Measurements from ENCODE around the gene MZT2A.
"Not testable (repeated sequence)": the region's sequence is repeated elsewhere in the genome, so short reads cannot be mapped to it uniquely, and the experiment has no call there.

The MZT2A gene

DNA sequence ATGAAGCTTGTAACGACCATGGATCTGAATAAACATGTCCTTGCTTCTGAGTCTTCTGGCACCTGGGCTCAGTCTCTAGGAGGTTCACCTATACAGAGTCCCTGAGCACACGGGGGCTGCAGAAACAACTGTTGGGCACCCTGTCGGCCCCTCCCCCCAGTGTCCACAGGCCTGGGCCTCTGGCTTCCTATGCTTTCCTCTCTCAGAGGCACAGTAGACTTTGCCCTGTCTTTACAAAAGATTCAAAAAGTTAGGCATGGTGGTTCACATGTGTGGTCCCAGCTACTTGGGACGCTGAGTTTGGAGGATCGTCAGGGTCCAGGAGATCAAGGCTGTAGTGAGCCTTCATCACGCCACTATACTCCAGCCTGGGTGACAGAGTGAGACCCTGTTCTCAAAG, 29.3 kb upstream of the MZT2A start:
- DNase-seq (ENCODE audit: low spot score) = not testable (repeated sequence)
- peak; percentile 37 for FAIRE-seq

DNA sequence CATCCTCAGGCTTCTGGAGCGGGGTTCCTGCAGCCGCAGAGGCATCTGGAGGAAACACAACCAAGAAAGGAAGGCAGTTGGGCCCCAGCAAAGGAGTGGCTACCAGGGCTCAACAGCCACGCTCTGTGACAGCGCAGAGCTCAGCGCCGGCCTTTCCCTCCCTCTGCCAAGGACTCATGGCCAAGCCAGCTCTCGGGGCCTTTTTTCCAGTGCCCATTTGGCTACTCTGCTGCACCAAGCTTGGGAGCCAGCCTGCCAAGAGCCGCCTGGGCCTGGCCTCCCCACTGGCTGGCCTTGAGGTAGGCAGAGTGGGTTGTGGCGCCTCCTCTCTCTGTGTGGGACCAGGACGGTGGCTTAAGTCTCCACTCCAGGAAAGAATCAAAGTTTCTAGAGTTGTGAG, 28.3 kb upstream of the MZT2A start:
- DNase-seq (ENCODE audit: low spot score) = no peak
- no peak for FAIRE-seq

DNA sequence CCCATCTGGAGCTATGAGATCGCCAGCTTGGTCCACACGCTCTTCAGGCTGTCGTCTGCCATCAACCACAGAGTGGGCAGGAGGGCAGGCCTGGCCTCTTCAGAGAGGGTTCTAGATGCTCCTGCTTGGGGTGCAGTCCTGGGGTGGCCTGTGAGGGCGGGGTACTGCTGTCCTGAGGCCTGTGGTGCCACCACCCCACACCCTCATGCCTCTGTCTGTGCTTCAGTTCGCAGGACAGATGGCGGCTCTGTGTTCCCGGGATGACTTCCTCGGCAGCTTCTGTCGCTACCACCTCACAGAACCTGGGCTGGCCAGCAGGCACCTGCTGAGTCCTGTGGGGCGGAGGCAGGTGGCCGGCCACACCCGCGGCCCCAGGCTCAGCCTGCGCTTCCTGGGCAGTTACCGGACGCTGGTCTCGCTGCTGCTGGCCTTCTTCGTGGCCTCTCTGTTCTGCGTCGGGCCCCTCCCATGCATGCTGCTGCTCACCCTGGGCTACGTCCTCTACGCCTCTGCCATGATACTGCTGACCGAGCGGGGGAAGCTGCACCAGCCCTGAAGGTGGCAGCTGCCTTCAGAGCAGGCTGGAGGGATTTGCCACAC, 27.8 kb upstream of the MZT2A start:
- peak; percentile 20 for FAIRE-seq
- not testable (repeated sequence) for DNase-seq (ENCODE audit: low spot score)

DNA sequence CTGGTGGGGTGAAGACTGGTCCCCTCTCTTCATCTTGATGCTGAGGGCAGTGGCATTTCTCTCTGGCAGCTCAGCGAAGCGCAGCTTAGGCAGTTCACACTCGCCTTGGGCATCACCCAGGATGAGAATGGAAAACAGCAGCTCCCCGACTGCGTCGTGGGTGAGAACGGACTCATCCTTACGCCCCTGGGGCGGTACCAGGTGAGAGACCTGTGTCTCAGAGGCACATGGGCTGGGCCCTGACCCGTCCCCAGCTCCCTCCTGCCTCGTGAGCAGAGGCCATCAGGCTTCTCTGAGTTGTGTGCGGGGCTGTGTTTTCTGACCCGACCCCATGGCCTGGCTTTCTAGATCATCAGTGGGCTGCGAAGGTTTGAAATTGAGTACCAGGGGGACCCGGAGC, 27.3 kb upstream of the MZT2A start:
- FAIRE-seq = no peak
- DNase-seq (ENCODE audit: low spot score) = no peak

DNA sequence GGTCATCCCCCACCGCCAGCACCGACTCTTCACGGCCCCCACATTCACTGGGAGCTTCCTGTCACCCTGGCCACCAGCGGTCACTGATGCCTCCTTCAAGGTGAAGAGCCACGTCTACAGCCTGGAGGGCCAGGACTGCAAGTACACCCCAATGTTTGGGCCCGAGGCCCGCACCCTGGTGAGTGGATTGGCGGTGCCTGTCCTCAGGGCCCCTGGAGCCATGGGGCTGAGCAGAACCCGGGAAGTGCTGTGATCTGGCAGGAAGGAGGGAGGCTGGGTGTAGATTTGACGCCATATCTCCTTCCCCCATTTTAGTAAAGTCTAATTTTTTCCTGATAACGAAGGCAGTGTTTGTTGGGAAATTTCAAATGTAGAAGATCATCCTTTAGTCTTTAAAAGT, 26.3 kb upstream of the MZT2A start:
- not testable (repeated sequence) for DNase-seq (ENCODE audit: low spot score); FAIRE-seq

DNA sequence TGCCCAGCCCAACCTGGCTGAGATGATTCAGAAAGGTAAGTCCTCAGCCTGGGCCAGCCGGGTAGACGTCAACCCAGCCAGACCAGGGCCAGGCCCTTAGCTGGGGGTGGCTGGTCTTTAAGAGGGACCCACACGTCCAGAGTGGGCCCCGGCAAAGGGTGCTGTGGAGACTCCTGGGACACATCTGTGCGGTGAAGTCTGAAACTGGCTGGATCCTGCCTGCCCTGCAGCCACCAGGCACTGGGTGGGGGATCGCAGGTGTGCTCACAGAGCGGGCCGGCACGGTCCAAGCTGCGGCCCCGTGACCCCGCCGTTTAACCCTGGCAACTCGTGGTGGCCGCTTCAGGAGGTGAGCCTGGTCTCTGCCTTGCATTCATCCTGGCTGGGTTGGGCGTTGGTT, 25.7 kb upstream of the MZT2A start:
- not testable (repeated sequence) for DNase-seq (ENCODE audit: low spot score); FAIRE-seq

DNA sequence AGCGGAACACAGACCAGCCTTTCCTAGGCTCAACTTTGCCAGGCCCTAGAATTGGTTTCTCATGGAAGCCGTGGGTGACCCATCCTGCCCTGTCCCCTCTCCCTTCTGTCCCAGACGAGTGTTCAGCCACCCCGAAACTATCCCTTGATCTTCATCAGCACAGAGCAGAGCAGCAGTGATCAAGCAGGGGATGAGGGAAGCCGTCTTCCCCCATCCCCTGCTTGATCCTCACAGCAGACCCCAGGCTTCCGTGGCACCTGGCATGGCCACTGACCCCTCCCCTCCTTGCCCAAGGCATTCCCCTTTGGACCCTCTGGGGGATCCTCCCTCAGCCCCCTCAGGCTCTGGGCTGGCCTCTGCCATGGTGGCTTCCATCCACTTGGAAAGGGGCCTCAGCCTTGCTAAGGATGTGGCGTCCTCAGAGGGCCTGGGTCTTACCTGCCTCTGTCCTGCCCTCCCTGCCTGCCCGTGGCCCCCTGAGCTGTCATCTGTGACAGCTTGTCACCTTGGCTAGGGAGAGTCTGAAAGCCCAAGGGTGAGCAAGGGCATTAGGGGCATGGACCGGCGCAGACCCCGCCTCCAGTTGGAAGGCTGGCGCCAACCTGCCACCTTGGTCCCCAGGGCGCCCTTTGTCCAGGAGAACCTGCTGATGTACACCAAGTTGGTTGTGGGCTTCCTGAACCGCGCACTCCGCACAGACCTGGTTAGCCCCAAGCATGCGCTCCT, 25.1 kb upstream of the MZT2A start:
- no peak for FAIRE-seq
- no peak for DNase-seq (ENCODE audit: low spot score)

DNA sequence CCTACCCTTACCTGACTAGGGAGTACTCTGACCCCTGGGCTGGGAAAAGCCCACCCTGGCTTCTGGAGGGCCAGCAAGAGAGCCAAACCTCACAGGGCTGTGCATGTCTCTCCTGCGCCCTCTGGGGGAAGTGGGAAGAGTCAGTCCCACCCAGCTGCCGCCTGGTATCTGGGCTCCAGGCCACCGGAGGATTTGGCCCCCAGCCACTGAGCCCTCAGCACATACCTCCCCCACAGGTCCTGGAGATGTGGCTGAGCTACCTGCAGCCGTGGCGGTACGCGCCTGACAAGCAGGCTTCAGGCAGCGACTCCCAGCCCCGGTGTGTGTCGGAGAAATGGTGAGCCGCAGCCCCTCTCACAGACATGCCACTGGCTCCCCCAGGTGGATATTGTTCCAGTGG, 24.4 kb upstream of the MZT2A start:
- peak; percentile 55 for FAIRE-seq
- DNase-seq (ENCODE audit: low spot score) = not testable (repeated sequence)

DNA sequence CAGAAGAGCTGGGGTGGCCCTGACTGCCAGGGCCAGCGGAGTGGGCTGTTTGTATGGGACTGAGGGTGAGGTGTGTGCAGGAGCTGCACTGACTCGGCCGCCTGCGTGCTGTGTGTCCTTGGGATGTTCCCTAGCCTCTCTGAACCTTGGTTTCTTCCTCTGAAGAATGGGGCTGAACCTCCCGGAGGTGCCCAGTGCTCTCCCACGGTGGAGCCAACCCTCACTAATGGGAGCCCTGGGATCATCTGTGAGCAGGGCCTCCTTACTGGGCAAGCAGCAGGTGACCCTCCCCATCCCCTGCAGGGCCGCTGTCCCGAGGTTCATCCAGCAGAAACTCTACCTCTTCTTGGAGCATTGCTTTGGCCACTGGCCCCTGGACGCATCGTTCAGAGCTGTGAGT, 23.8 kb upstream of the MZT2A start:
- DNase-seq (ENCODE audit: low spot score) (no peak), FAIRE-seq (no peak)

DNA sequence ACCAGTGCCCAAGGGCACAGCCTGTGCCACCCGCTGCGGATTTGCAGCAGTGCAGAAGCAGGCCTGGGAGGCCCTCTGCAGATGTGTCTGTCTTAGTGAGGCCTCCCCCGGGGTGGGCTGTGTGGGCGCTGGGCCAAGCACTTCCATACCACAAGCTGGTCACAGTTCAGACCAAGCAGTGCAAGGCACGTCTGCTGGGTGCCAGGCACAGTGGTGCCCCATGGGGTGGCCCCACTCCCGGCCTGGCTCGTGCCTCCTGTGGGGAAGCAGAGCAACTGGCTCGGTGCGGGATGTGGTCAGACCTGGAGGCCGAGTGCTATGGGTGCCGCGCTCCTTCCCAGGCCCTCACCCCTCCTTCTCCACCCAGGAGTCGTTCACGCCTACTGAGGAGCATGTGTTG, 23.0 kb upstream of the MZT2A start:
- DNase-seq (ENCODE audit: low spot score); FAIRE-seq: not testable (repeated sequence)

DNA sequence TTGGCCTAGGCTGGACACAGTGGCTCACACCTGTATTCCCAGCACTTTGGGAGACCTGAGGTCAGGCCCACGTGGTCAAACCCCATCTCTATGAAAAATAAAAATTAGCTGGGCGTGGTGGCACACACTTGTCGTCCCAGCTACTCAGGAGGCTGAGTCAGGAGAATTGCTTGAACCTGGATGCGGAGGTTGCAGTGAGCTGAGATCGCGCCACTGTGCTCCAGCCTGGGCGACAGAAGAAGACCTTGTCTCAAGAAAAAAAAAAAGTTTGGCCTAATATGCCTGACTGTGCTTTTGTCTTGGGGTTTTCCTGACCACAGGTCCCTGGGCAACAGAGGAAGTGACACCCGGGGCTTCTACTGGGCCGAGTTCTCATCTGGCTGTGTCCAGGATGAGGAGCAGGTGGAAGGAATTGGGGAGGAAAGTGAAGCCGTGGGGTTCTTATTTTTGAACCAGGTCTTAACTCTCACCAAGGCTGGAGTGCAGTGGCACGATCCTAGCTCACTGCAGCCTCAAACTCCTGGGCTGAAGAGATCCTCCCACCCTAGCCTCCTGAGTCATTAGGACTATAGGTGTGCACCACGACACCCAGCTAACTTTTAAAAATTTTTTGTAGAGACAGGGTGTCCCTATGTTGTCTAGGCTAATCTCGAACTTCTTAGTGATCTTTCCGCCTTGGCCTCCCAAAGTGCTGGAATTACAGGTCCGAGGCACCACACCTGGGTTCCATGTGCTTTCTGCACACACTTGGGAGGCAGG, 22.4 kb upstream of the MZT2A start:
- FAIRE-seq; DNase-seq (ENCODE audit: low spot score): not testable (repeated sequence)

DNA sequence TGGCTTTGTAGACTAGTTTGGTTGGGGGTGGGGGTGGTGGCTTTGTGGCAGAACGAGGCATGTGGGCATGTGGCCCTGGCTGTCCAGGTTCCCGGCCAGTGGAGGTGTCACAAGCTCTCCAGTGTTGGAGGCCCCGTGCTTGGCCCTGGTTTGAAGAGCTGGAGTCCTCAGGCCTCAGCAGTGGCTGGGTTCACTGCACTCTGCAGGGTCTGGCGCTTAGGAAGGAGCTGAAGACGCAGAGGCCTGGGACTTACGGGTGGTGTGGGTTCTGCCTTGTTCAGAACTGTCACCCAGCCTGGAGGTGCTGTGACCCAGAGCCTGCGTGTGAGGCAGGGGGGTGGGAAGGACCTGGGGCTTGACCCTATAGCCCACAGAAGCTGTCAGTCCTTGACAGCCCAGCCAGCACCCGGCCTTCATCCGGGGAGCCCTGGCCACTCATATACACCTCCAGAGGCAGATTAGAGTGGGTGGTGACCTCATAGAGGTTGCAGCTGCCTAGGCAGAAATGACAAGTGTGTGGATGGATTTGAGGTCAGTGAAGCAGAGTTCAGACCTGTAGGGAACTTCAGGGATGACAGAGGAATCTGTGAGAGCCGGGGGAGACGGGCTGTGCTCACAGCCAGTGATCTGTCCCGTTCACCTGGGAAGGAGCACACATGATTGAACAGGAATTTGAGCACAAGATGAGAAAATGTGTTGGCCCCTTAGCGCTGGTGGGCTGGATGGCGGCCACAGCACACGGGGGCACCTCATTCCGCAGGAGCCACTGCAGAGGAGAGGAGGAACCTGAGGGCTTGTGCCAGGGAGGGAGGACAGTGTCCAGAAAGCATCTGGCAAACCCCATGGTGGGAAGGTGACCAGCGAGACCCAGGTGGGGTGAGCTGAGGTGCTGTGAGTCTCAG, 20.0 kb upstream of the MZT2A start:
- FAIRE-seq = peak; percentile 66
- not testable (repeated sequence) for DNase-seq (ENCODE audit: low spot score)

DNA sequence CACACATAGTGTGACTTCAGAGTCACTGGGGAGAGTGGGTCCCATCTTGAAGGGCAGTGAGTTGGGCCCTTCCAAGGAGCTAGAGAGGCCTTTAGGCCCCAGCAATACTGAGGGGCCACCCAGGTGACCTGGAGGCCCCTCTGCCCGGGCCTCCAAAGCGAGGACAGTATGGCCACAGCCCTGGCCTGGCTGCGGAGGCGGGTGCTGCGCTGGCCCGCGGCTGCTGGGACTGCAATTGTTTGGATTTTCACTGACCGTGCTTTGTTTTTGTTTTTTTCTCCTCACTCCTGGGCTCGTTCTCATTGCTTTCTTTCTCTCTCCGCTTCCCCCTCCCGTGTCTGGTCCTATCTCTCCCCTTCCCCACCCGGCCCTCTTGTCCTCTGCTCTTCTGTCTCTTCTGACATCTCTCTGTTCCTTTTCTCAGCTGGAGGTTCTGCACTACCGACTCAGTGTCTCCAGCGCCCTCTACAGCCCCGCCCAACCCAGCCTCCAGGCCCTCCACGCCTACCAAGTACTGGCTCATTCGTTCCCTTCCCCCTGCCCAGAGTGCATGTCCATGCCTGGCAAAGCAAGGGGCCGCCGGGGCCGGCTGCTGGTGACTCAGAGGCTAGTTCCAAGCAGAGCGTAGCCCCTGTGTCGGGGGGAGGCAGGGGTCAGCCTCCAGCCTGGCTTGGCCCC, 19.2 kb upstream of the MZT2A start:
- not testable (repeated sequence) for DNase-seq (ENCODE audit: low spot score); FAIRE-seq

DNA sequence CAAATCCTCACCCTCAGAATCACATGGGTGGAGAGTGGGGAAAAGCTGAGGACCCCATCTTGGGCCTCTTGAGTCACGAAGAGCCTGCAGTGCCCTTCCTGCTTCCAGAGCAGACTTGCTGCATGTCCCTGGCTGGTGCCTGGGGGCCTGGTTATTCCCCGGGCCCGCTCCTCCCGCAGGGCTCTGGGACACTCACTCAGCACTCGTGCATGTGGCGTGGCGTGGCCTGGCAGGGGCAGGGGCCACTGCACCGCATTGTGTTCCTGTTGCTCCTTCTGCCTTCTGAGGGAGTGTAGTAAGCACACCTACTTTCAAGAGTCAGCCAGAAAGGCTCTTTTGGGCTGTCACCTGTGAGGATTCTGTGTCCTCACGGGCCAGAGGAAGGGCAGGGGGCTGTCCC, 17.4 kb upstream of the MZT2A start:
- DNase-seq (ENCODE audit: low spot score) (no peak), FAIRE-seq (no peak)

DNA sequence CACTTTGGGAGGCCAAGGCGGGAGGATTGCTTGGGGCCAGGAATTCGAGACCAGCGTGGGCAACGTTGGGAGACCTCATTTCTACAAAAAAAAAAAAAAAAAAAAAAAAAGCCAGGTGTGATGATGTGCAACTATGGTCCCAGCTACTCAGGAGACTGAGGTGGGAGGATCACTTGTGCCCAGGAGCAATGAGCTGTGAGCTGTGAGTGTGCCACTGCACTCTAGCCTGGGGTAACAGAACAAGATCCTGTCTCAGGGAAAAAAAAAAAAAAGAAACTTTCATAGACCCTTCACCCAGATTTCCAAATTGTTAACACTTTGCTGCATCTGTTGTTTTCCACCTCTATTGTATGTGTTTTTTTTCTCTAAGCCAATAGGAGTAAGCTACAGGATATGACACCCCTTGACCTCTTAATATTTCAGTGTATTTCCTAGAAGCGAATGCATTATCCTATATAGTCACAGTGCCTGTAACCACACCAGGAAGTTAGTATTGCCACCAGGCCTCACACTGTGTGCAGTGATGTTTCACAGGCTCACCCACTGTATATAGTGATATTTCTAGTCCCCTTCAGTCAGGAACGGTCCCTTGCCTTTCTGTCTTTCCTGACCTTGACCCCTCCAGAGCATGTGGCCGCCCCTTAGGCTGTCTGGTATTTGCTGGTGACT, 12.0 kb upstream of the MZT2A start:
- FAIRE-seq; DNase-seq (ENCODE audit: low spot score): not testable (repeated sequence)

DNA sequence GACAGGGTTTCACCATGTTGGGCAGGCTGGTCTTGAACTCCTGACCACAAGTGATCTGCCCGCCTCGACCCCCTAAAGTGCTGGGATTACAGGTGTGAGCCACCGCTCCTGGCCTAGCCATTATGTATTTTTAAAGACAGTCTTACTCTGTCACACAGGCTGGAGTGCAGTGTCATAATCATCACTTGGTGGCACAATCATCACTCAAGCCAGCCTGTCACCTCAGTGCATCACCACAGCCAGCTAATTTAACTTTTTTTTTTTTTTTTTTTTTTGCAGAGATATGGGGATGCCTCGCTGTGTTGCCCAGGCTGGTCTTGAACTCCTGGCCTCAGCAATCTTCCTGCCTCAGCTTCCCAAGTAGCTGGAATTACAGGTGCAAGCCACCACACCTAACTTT, 11.4 kb upstream of the MZT2A start:
- not testable (repeated sequence) for DNase-seq (ENCODE audit: low spot score); FAIRE-seq

DNA sequence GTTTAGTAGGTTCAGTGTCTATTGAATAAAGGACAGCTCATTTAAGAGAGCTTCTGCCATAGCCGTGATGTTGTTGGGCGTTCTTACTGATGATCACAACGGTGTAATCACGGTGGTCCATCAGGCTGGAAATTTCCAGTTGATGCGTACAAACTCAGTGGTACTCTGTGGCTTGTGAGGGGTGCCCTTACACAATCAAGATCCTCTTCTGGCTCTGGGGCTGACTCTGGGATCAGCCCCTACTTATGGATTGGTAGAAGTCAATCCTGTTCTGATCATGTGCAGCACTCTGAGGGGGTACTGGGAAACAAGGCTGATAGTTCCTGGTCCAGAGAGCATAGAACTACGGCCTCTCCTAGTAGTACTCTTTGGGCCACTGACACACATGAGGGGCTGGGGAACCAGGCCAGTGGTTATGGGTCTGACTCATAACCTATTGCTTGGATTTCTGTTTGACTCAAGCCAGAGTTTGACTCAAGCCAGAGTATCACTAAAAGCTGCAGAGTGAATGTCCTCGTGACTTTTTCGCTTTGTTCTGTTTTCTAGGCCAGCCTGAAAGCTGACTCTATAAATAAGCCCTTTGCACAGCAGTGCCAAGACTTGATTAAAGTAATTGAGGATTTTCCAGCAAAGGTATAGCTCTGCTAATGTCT, 6.2 kb upstream of the MZT2A start:
- DNase-seq (ENCODE audit: low spot score); FAIRE-seq: not testable (repeated sequence)

DNA sequence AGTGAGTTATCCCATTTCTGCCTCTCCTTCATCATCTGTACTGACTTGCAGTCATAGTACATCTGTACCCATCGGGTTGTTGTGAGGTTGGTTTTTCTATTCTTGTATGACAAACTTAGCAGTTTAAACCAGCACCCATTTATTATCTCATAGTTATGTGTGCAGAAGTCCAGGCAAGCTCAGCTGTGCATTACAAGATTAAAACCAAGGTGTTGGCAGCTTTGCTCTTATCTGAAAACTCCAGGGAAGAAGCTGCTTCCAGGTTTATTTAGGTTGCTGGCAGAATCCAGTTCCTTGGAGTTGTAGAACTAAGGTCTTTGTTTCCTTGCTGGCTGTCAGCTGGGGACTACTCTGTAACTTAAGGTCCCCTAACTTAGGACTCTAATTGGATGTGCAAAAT, 3.3 kb upstream of the MZT2A start:
- not testable (repeated sequence) for DNase-seq (ENCODE audit: low spot score); FAIRE-seq

DNA sequence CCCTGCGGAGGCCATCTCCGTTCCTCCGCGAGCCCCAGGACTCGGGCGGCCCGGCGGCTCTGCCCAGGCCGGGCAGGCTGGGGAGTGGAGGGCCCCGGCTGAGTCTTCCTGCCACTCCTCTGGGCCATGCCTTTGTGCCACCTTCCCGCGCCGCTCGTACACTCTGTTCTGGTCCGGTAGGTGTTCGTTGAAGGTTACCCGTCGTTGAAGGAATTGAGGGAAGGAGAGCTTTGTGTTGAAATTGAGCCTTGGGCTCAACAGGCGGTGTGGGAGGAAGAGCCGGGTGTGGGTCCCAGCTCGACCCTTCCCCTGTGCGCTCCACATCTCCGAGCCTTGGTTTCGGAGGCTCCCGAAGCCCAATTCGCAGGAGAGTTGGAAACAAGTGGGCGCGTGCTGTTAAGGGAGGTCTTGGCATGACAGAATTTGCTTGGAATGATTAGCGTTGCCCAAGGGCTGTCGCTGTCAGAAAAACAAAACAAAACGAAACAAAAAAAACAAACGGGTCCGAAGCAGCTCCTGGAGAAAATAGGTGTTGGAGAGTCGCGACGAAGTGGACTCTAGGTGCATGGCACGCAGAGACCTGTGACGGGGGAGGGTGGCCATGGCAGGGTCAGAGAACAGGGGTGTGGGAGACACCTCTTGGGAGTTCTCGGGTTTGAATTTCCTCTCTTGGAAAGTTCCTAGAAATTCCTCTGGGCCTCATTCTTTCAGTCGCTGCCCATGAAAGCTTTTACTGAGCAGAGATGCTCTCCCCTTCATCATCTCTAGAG, 1.2 kb upstream of the MZT2A start:
- FAIRE-seq (no peak), DNase-seq (ENCODE audit: low spot score) (no peak)
